ENCODE results near the gene SLC25A39.
A peak's percentile ranks its signal among the peaks of the same experiment; 100 is the strongest.
"Not testable (repeated sequence)": the region's sequence is repeated elsewhere in the genome, so short reads cannot be mapped to it uniquely, and the experiment has no call there.

Gene SLC25A39, protein sequence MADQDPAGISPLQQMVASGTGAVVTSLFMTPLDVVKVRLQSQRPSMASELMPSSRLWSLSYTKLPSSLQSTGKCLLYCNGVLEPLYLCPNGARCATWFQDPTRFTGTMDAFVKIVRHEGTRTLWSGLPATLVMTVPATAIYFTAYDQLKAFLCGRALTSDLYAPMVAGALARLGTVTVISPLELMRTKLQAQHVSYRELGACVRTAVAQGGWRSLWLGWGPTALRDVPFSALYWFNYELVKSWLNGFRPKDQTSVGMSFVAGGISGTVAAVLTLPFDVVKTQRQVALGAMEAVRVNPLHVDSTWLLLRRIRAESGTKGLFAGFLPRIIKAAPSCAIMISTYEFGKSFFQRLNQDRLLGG

DNA sequence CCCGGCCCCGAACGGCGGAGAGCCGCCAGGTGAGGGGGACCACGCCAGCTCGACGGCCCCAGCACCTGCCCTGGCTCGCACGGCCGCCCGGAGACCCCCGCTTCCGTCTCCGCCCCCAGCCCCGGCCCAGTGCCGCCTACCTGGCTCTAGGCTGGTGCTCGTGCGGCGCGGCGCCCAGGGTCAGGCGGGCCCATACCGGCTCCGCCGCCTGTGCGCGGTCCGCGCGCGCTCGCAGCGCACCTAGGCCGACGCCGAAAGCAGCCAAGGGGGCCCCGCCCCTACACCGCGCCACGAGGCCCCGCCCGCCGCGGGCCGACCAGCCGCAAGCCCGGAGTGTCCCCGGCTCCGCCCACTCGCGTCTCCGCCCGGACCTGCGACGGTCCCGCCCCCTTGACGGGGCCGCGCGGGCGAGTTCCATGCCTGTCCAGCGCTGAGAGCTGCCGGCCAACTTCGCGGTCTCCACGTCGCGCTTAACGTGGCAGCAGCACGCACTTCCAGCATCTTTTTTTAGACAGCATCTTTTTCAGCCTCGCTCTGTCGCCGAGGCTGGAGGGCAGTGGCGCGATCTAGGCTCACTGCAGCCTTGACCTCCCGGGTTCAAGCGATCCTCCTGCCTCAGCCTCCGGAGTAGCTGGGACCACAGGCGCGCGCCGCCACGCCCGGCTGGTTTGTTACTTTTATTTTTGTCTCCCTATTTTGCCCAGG lies at the start of gene SLC25A39:
Gene SLC25A39 (minus strand): TSS at position 253 of the 705 bp plus-strand sequence. CDS start 1,261 bp downstream, outside the sequence.
- peak; percentile 93 to 95 for DNase-seq

DNA sequence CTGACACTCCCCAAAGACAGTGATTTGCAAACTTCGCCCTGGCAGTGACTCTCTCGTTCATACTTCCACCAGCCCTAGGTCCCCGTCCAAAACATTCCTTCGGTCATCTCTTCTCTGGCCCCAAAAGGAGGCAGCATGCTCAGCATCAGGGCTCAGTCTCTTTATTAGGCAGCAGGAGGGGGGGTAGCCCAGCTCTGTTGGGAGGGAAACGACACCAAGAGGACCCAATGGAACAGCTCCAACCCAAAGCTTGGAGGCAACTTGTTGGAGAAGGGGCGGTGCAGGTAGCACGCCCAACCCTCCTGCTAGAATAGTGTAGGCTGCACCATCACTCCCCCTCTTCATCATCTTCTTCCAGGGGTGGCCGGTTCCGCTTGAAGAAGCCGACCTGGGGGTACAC lies 47.4 kb upstream of the SLC25A39 start:
- DNase-seq, result no peak

DNA sequence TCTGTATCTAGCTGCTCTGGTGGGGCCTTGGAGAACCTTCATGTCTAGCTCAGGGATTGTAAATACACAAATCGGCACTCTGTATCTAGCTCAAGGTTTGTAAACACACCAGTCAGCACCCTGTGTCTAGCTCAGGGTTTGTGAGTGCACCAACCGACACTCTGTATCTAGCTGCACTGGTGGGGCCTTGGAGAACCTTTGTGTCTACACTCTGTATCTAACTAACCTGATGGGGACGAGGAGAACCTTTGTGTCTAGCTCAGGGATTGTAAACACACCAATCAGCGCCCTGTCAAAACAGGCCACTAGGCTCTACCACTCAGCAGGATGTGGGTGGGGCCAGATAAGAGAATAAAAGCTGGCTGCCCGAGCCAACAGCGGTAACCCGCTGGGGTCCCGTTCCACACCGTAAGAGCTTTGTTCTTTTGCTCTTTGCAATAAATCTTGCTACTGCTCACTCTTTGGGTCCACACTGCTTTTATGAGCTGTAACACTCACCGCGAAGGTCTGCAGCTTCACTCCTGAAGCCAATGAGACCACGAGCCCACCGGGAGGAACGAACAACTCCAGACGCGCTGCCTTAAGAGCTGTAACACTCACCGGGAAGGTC lies 44.9 kb upstream of the SLC25A39 start:
- DNase-seq, result not testable (repeated sequence)

DNA sequence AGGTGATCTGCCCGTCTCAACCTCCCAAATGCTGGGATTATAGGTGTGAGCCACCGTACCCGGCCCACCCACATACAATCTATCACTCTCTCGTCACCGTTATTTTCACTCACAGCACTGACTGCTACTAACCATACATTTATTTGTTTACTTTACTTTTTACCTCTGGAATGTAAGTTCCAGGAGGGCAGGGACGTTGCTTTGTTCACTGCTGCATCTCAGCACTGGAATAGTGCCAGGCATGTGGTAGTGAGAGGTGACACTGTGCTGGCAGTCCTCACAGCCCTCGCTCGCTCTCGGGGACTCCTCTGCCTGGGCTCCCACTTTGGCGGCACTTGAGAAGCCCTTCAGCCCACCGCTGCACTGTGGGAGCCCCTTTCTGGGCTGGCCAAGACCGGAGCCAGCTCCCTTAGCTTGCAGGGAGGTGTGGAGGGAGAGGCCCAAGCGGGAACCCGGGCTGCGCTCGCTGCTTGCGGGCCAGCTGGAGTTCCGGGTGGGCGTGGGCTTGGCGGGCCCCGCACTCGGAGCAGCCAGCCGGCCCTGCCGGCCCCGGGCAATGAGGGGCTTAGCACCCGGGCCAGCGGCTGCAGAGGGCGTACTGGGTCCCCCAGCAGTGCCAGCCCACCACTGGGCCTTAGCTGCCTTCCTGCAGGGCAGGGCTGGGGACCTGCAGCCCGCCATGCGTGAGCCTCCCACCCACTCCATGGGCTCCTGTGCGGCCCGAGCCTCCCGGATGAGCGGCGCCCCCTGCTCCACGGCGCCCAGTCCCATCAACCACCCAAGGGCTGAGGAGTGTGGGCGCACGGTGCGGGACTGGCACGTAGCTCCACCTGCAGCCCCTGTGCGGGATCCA lies 44.0 kb upstream of the SLC25A39 start:
- DNase-seq, result not testable (repeated sequence)

DNA sequence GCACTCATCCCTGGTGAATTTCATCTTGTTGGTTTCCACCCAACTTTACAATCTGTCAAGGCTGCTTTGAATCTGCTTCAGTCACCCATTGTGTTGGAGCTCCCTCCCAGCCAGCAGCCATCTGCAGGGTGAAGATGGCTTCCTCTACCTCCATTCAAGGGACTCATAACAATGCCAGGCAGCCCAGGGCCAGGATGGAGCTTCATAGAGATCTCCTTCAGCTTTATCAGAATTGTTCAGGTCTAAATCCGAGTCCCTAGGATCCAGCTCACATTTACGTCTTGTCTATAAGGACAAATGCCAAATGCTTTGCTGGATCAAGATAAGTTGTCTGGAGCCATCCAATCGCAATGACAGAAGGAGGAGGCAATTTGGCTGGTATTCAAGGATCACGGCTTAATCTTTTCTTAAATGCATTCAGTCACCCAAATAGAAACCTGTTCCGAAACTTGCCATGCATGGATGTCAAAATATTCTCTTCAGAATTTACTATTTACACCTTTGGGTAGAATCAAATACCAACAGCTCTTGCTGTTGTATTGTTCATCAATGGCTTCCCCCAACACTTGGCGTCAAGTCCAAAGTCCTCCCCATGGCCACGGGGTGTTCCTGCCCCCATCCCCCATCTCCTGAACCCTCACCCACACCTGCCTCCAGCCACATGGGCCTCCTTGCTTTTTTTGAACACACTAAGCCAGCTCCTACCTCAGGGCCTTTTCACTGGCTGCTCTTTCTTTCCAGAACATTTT lies 42.8 kb upstream of the SLC25A39 start:
- no peak for DNase-seq

DNA sequence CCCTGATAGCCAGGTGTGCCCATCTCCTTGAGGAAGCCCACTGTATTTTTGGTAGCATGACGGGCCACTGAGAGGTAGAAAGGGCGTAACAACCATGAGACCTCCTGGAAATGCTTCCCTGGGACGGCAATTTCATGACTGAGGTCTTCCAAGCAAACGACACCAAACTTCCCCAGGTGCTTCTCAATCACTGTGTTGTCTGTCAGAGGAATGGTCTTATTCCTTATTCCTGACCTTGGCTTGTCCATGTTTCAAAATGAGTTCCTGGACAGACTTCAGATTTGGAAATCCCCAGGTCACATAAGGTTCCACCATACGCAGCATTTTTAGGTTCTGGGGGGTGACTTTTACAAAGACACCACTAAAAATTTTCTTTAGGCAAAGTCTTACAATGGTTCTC lies 40.4 kb upstream of the SLC25A39 start:
- not testable (repeated sequence) for DNase-seq

DNA sequence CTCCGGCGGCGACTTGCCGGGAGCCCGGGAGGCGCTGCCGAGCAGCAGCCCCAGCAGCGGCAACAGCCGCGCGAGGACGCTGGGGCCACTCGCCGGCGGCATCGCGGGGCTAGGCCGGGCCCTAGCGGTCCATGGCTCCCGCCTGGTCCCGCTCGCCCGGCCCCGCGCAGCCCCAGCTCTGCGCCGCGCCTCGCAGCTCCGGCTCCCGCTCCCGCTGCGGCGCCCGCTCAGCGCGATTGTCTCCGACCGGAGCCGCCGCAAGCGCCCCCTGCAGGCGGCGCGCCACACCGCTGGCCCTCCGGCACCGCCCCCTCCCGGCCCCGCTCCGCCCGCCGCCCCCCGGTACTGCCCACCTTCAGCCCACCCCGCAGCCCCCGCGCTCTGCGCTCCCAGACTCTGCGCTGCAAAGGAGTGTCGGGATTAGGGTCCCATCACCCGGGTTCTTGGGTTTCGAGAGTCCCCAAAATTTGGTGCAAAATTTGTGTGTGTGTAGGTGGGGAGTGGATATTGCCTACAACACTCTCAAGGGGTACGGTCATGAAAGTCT lies 39.1 kb upstream of the SLC25A39 start, which contains the start of gene FAM171A2:
Gene FAM171A2 (minus strand): TSS at position 241 of the 547 bp plus-strand sequence. CDS start 139 bp downstream, at position 102.
- DNase-seq, result peak; percentile 54 to 61

DNA sequence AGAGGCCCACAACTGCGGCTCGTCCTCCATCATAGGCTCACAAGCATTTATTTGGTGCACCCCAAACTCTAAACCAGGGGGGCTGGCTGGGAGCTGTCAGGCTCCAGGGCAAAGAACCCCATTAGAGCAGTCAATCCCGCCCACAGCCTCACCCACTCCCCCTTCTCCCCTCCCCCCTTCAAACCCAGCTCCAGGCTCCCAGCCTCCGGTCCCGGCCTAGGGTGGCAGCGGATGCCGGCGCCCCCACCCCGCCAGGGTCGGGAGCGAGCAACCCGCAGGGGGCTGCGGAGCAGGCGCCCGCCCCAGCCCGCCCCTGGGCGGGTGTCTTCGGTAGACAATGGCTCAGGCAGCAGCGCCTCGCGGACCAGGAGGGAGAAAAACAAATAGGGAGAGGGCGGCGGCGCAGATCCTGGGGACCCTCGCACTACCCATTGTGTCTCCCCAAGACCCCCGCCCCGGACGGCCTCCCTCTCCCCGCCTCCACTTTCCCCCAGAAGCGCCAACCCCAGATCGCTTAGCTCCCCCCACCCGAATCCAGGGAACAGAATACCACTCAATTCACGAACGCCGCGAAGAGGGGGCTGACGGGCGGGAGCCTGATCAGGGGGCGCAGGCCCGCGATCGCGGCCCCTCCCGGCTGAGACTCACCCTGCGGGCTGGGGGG lies 38.5 kb upstream of the SLC25A39 start:
- DNase-seq, result no peak

DNA sequence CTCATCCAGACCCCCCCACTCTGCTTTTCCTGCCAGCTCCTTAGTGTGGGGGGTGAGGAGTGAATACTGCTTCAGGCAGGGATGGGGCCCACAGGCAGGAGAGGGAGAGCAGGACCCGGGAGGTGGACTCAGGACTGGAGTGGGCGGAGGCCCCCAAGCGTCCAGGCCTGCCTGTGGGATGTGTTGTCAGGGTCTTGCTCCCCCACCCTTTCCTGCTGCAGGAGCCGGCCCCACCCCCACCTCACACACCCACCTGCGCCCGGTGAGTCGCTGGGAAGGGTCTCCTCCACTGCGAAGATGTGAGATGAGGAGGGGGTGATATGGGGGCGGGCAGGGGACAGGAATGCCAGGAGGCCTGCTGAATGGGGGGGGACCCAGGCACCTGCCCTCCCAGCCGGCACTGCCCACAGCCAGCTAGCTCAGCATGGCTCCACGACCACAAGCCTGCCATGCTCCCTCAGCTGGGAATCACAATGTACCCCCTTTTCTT lies 37.9 kb upstream of the SLC25A39 start:
- DNase-seq, result no peak

DNA sequence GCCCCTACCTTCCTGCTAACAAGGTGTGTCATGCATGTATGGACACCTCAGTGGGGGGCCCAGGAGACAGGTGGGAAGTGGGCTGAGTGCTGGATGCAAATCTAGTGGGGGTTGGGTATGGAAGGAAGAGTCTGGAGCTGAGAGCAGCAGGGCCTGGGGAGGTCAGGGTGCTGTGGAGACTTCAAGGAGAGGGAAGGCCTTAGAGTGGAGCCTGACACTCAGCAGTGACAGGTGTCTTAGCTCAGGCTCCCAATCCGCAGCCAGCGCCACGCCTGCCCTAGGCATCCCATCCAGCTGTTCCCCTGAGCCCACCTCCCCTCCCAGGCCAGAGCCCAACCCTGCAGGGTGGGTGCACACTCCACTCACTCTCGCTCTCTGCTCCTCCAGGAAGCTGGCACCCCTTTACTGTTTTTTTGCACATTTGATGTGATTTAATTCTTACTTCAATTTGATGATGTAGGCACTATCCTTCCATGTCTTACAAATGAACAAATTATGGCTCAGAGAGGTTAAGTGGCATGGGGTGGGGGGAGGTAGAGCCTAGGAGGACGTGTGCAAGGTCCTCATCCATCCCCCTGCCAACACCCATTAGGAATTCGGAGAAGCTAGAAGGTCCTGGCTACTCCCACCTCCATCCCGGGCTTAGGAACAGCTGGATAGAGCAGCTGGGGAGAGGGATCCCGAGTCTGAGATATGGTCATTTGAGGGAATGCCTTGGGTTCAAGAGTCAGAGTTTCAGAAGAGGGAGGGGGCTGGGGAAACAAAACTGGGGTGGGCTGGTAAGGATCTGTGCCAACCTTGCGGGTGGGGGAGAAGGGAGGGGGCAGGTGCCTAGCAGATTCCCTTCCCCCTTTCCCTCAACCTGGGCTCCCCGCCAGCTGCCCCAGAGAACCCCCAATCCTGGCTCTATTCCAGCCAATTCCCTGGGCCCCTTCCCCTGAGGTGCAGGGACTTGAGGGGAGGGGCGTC lies 37.0 kb upstream of the SLC25A39 start:
- DNase-seq, result no peak

DNA sequence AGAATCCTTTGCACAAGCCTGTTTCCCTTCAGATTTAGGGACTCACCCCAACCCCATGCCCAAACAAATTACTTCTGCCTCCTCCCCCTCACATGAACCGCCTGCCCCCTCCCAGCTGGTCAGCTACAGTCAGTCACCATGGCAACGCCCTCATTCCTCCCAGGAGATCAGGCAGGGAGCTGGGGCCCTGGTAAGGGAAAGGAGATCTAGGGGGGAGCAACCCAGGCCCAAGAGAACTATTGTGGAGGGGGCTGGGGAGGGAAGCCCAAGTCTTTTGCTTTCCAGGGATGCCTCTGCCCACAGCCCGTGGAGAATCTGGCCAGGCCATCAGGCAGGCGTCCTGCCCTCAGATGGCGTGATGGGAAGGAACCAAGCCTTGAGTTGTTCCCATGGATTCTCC lies 36.2 kb upstream of the SLC25A39 start:
- no peak for DNase-seq

DNA sequence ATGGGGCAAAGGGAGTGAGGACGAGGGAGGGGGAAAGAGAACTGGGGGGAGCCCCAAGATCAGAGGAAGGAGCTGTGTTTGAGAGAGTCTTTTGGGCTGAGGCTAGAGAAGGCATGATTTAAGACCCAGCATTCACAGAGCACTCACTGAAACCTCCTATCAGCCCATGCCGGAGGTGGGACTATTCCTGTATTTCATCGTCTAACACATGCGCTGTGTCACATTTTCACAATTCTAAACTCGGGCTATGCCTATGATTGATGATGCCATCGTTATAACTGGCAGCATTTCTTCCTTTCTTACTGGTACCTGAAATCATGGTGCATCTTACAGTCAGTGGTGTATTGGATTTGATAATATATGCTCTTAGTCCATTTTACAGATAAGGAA lies 35.5 kb upstream of the SLC25A39 start:
- DNase-seq, result no peak

DNA sequence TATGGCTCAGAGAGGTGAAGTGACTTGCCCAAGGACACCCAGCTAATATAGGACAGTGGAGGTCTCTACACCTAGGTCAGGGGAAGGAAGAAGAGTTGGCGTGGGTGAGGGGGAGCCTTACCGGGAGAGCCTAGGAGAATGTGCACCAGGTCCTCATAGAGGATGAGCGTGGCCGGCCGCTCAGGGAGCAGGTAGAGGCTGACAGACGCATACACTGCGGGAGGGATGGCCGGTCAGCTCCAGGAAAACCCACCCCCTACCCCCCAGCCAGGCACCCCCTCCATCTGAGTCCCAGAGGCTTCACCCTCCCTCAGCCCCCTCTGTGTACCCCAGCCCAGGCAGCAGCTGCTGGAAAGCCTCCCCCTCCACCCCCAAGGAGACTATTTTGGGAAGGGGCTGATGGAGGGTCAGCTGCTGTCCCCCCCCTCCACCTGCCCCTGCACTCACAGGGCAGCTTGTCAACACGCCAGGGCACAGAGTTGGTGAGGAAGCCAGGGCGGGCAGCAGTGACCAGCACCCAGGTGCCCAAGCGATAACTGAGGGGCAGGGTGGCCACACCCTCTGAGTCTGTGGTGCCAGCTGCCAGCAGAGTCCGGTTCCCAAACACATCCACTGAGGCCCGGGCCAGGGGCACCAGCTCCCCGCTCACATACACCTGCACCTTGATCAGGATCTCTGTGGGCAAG lies 35.0 kb upstream of the SLC25A39 start:
- no peak for DNase-seq

DNA sequence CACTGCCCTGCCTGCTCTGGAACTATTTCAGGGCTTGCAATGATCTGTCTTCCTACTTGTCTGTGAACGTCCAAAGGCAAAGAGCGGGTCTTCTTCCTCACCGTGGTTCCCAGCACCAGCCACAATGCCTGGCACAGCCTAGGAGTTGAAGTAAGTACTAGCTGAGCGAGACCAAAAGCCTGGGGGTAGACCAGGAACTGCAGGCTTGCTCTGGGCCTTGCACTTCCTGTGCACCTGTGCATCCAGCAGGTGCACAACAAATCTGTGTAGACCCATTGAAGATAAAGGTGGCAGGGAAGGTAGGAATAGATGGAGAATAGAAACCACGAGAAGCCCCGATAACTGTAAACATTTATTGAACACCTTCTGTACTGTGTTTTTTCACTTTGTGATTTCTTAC lies 34.4 kb upstream of the SLC25A39 start:
- no peak for DNase-seq

DNA sequence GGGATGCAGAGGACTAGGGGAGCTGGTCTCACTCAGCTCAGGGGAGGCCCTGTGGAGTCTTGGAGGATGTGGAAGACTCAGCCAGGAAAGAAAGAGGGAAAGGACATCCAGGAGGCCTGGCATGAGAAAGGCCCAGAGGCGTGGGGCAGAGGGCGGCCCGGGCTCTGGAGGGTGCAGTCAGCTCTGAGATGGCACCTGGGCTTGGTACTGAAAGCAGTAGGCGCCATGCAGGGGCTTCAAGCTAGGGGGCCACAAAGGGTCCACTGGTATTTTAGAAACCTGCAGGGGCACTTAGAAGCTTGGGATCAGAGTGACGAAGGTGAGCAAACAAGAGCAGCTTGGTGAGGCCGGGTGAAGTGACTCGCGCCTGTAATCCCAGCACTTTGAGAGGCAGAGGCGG lies 33.4 kb upstream of the SLC25A39 start:
- no peak for DNase-seq

DNA sequence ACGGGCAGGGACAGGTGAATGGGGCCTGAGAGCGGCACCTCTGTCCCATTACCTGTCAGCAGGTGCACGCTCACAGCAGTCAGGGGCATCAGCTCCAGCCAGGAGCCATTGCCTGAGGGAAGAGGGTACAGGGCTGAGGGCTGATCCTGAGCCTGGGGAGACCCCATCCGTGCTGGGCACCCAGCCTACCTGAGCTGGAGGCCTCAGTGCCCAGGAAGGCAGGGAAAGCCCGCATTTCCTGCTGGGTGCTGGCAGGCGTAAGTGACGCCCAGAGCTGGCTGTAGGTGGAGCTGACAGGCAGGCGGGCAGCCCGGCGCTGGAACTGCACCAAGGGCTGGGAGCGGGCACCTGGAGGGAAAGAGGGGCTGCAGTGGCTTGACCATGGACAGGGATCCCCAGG lies 31.6 kb upstream of the SLC25A39 start:
- DNase-seq, result no peak

DNA sequence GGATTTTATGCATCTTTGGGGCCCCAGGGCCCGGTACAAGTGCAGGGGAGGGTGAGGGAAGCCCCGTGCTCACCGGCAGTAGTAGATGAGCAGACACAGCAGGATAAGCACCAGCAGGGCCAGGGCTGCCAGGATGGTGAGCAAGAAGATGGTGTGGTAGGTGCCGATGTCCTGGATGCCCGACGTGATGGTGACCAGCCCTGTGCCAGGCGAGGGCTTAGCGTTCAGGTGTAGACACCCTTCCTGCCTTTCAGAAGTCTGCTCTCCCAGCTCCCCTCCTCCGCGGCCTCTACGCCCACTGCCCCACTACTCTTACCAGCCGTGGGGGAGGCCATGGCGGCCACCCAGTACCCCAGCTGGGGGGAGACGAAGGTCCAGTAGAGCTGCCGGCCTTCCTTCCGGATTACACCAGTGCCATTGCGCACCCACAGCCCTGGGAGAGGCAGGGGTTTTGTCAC lies 31.0 kb upstream of the SLC25A39 start:
- DNase-seq, result no peak

DNA sequence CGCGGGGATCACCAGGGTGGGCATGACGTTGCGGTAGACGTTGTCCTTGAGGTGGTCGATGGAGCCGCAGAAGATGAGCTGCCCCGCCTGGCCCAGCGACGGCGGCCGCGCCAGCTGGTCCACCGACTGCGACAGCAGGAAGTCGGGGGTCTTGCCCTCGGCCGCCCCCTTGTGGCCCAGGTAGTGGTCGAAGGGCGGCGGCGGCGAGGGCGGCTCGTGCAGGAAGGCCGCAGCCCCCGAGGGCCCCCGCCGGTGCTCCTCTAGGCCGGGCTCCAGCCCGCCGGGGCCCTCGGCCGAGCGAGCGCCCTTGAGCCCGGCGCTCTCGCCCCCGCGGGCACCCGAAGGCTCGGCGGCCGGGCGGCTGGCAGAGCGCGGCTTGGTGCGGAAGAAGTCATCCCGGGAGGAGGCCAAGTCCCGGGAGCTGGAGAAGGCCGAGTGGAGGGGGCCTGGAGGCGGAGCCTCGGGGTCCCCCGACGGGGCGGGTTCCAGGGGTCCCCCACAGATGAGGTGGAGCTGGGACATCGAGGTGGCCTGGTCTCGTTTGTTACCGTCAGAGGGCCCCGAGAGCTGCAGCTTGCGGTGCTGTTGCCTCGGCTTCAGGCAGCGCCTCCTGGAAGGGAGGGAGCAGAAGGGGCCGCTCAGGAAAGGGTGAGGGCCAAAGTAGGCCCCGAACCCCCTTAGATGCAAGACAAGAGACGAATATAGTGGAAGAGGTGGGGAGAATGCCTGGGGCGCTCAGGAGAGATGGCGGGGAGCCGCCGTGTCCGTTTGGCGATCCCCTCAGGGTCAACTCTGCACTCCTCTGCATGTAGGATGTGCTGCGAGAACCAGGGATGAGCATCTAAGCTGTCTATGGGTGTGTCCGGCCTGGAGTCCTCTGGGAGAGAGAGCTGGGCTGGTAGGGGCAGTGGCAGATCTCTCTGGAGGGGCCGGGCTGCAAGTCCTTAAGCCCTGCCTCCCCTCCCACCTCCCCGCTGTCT lies 30.2 kb upstream of the SLC25A39 start:
- DNase-seq, result peak; percentile 57 to 58

Measured in activated CD4-positive, alpha-beta T cell treated with anti-CD3 and anti-CD28 coated beads for 4 hours (primary cell).